DND-41 (cell line): Measurements from ENCODE around the gene MGST2.
"Not testable (repeated sequence)": the region's sequence is repeated elsewhere in the genome, so short reads cannot be mapped to it uniquely, and the experiment has no call there.

ENCODE experiments used
- ATAC-seq: fragments of 200-7000 bp; cut with Tn5 transposase; 3 replicates; pipeline ENCODE4 v1.9.1; 2021; ENCODE audit warnings: low read depth; ENCODE audit not compliant: insufficient read depth
- DNase-seq: peaks from one replicate; pipeline ENCODE4 v3.0.0-alpha.2; 2020
- H2AFZ ChIP-seq: 2 replicates; pipeline ENCODE4 v1.6.0; 2012; ENCODE audit warnings: low read depth, low read length
- H3K27ac ChIP-seq: 2 replicates; pipeline ENCODE4 v1.5.1; 2012; ENCODE audit warnings: low read length, inconsistent platforms
- H3K27me3 ChIP-seq: fragments of 200-600 bp; sonication (generic); 2 replicates; pipeline ENCODE4 v1.6.0; 2012; ENCODE audit warnings: low read length, mild to moderate bottlenecking, inconsistent platforms; ENCODE audit not compliant: insufficient read depth, poor library complexity
- H3K36me3 ChIP-seq: 2 replicates; pipeline ENCODE4 v1.5.1; 2012; ENCODE audit warnings: low read length, inconsistent platforms; ENCODE audit not compliant: insufficient read depth
- H3K4me1 ChIP-seq: 2 replicates; pipeline ENCODE4 v1.5.1; 2012; ENCODE audit warnings: mild to moderate bottlenecking, low read length; ENCODE audit not compliant: insufficient read depth
- H3K4me2 ChIP-seq: 2 replicates; pipeline ENCODE4 v1.6.0; 2012; ENCODE audit warnings: mild to moderate bottlenecking, moderate library complexity, low read length, inconsistent platforms; ENCODE audit not compliant: insufficient read depth
- H3K4me3 ChIP-seq, 2 experiments: fragments of 200-600 bp in 1 of 2; shearing (Covaris generic) in 1 of 2; 2 replicates each; pipeline ENCODE4 v1.5.1; 2012 to 2016; ENCODE audit warnings: inconsistent platforms in 2 of 2, low read length in 2 of 2, mild to moderate bottlenecking in 2 of 2, low read depth in 1 of 2, moderate library complexity in 1 of 2
- H3K79me2 ChIP-seq: 2 replicates; pipeline ENCODE4 v1.6.0; 2012; ENCODE audit warnings: low read length, inconsistent platforms; ENCODE audit not compliant: insufficient read depth
- H3K9ac ChIP-seq: 2 replicates; pipeline ENCODE4 v1.6.0; 2012; ENCODE audit warnings: low read depth, mild to moderate bottlenecking, inconsistent platforms, low read length, moderate library complexity
- H3K9me3 ChIP-seq: 2 replicates; pipeline ENCODE4 v1.5.1; 2012; ENCODE audit warnings: low read length, moderate library complexity, mild to moderate bottlenecking, inconsistent platforms; ENCODE audit not compliant: insufficient read depth, severe bottlenecking
- H4K20me1 ChIP-seq: 2 replicates; pipeline ENCODE4 v1.6.0; 2012; ENCODE audit warnings: low read length; ENCODE audit not compliant: insufficient read depth
- EZH2 ChIP-seq: IDR thresholded peaks from 3 replicates; pipeline ENCODE4 v1.6.1; 2012; ENCODE audit warnings: borderline replicate concordance, low read depth, mild to moderate bottlenecking, moderate library complexity, low read length, inconsistent platforms; ENCODE audit not compliant: severe bottlenecking
- TF ChIP-seq, protein P1 (sequence below): IDR thresholded peaks from 2 replicates; pipeline ENCODE4 v1.5.1; 2012; ENCODE audit warnings: borderline replicate concordance, low read length, moderate library complexity, mild to moderate bottlenecking; ENCODE audit not compliant: poor library complexity, severe bottlenecking; ENCODE audit errors: extremely low read depth

Gene MGST2

DNA sequence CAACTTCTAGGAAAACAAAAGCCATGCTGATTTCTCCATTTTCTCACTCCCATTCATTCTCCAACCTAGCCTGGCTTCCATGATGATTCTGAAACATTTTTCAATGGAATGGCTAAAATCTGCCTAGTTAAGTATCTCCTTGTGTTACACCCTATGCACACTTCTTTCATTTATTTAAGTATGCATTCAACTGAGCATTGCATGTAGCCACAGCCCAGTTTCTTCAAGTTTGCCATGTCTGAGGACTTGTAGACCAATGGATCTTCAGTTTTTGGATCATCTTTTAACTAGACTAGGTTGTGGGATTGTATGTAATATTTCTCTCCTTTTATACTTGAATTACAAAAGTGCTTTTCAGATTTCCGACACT, 35.5 kb upstream of the MGST2 start:
- no peak overlapping the region for H3K9ac ChIP-seq
- H3K9me3 ChIP-seq = no peaks in the 10 kb centered on the region
- H4K20me1 ChIP-seq = no peaks in the 10 kb centered on the region
- H3K36me3 ChIP-seq = no peaks in the 10 kb centered on the region
- DNase-seq (no peak), ATAC-seq (no peak)
- H3K4me2 ChIP-seq = no peak overlapping the region
- H2AFZ ChIP-seq = no peak overlapping the region
- no peak overlapping the region for H3K27ac ChIP-seq
- H3K4me3 ChIP-seq = no peak overlapping the region
- no peaks in the 10 kb centered on the region for H3K79me2 ChIP-seq
- peaks cover 4% of the 10 kb centered on the region for H3K27me3 ChIP-seq
- TF ChIP-seq, protein P1, sequence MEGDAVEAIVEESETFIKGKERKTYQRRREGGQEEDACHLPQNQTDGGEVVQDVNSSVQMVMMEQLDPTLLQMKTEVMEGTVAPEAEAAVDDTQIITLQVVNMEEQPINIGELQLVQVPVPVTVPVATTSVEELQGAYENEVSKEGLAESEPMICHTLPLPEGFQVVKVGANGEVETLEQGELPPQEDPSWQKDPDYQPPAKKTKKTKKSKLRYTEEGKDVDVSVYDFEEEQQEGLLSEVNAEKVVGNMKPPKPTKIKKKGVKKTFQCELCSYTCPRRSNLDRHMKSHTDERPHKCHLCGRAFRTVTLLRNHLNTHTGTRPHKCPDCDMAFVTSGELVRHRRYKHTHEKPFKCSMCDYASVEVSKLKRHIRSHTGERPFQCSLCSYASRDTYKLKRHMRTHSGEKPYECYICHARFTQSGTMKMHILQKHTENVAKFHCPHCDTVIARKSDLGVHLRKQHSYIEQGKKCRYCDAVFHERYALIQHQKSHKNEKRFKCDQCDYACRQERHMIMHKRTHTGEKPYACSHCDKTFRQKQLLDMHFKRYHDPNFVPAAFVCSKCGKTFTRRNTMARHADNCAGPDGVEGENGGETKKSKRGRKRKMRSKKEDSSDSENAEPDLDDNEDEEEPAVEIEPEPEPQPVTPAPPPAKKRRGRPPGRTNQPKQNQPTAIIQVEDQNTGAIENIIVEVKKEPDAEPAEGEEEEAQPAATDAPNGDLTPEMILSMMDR = no peak
- TF ChIP-seq EZH2 = no peak
- H3K4me1 ChIP-seq = no peaks in the 10 kb centered on the region

DNA sequence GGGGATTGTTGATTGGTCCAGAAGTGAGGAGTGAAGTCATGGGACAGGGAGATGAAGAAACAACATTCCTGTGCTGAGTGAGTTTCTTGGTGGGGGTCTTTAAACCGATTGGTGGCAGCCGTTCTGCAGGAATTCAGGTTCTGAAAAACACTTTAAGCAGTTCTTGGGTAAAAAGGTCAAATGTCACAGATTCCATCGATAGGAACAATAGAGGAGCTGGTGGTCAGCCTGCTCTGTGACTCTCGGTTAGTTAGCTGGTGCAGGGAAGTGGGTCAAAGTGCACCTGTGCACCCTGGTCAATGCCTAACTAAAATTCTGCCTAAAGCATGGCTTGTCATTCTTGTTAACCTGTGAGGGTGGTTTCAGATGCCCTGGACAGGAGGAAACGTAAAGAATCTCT, 34.6 kb upstream of the MGST2 start:
- DNase-seq = no peak
- no peak for ATAC-seq
- no peaks in the 10 kb centered on the region for H4K20me1 ChIP-seq
- H3K36me3 ChIP-seq = no peaks in the 10 kb centered on the region
- H3K4me1 ChIP-seq = no peaks in the 10 kb centered on the region
- H2AFZ ChIP-seq = no peak overlapping the region
- TF ChIP-seq EZH2 = no peak
- TF ChIP-seq, protein P1 = no peak
- H3K9me3 ChIP-seq = no peaks in the 10 kb centered on the region
- no peak overlapping the region for H3K27ac ChIP-seq
- no peak overlapping the region for H3K4me2 ChIP-seq
- H3K4me3 ChIP-seq = no peak overlapping the region
- H3K9ac ChIP-seq = no peak overlapping the region
- H3K27me3 ChIP-seq = peaks cover 4% of the 10 kb centered on the region
- H3K79me2 ChIP-seq = no peaks in the 10 kb centered on the region

DNA sequence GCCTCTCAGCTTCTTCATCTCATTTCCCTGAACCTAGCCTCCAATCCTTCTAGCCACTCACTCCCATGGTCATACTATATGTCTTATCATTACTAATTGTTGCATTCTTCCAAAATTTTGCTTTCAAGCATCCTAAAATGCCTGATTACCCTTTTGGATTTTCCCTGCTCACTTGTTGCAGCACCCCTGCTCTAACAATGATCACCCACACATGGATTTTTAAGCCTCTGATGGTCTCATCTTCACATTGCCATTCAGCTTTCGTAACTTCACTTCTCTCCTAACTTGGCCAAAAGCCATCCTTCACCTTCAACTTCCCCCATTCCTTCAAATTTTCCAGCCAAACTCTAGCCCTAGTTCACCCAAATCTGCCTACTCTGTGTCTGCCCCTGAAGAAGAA, 33.8 kb upstream of the MGST2 start:
- TF ChIP-seq, protein P1 = no peak
- TF ChIP-seq EZH2 = no peak
- no peaks in the 10 kb centered on the region for H3K36me3 ChIP-seq
- no peaks in the 10 kb centered on the region for H4K20me1 ChIP-seq
- H3K27me3 ChIP-seq = peaks cover 4% of the 10 kb centered on the region
- H3K27ac ChIP-seq = no peak overlapping the region
- no peak overlapping the region for H3K4me3 ChIP-seq
- ATAC-seq (no peak), DNase-seq (no peak)
- H3K9ac ChIP-seq = no peak overlapping the region
- no peak overlapping the region for H3K4me2 ChIP-seq
- H3K9me3 ChIP-seq = no peaks in the 10 kb centered on the region
- H2AFZ ChIP-seq = no peak overlapping the region
- no peaks in the 10 kb centered on the region for H3K79me2 ChIP-seq
- H3K4me1 ChIP-seq = no peaks in the 10 kb centered on the region

DNA sequence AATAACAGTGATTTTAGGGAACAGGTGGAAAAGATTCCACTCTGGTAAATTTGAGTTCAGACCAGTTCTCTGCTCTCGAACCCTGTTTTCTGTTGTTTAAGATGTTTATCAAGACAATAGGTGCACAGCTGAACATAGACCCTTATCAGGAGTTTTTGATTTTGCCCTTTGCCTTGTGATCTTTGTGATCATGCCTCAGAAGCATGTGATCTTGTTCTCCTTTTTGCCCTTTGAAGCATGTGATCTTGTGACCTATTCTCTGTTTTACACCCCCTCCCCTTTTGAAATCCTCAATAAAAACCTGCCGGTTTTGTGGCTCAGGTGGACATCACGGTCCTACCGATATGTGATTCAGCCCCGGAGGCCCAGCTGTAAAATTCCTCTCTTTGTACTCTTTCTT, 32.9 kb upstream of the MGST2 start:
- not testable (repeated sequence) for H3K27ac ChIP-seq, H3K9me3 ChIP-seq, H3K4me3 ChIP-seq, H3K36me3 ChIP-seq, H3K4me1 ChIP-seq, ATAC-seq, H3K79me2 ChIP-seq, H3K4me2 ChIP-seq, DNase-seq, H2AFZ ChIP-seq, H3K27me3 ChIP-seq, H4K20me1 ChIP-seq, H3K9ac ChIP-seq
